Pancreas (tissue), 10 donors: ENCODE data around the gene LRRC10B. TPM values are rescaled to one million over a fixed set of nuclear protein-coding genes. Genes with fewer than 3 reads are reported as not detected.

Experiments used
- ATAC-seq, 4 donors: fragments of 200-7000 bp; cut with Tn5 transposase; one replicate each; pipeline versions ENCODE4 v1.8.0 to v1.9.1; 2020; ENCODE audit warnings: mild to moderate bottlenecking in 4 of 4, moderate library complexity in 4 of 4
- DNase-seq, 6 donors: peaks; one replicate each; pipeline ENCODE4 v3.0.0-alpha.2; 2020
- FAIRE-seq: peaks from 2 replicates; lab custom pipeline; 2012; peaks lifted over from hg19 to GRCh38; lab: Jason Lieb, UNC
- H3K27ac ChIP-seq, 4 donors: fragments of 200-600 bp; sonication (generic); 1 replicate in 3 of 4; 2 replicates in 1 of 4; pipeline versions ENCODE4 v1.5.0 to v1.8.0; 2020
- H3K27me3 ChIP-seq, 4 donors: fragments of 200-600 bp; one replicate each; pipeline ENCODE4 v1.8.0; 2021
- H3K36me3 ChIP-seq, 3 donors: fragments of 200-600 bp; sonication (generic) in 1 of 3; one replicate each; pipeline versions ENCODE4 v1.5.0 to v1.8.0; 2020 to 2021
- H3K4me1 ChIP-seq, 3 donors: fragments of 200-600 bp; one replicate each; pipeline ENCODE4 v1.8.0; 2021
- H3K4me3 ChIP-seq, 4 donors: fragments of 200-600 bp; sonication (generic) in 2 of 4; one replicate each; pipeline versions ENCODE4 v1.5.0 to v1.8.0; 2020 to 2021
- H3K9me3 ChIP-seq, 4 donors: fragments of 200-600 bp; one replicate each; pipeline ENCODE4 v1.8.0; 2021
- CTCF ChIP-seq, 4 donors: fragments of 200-600 bp; sonication (generic) in 3 of 4; IDR thresholded peaks; one replicate each; pipeline versions ENCODE4 v1.5.0 to v1.8.0; 2021; ENCODE audit warnings: antibody characterized with exemption in 4 of 4
- WGBS, 2 donors: extraction: QIAGEN DNeasy Blood & Tissue Kit; methylation state at CpG; one replicate each; pipeline ENCODE4 v1.1.7; 2013; 5-methylcytosine and 5-hydroxymethylcytosine counted together
- intact Hi-C, 3 donors: fragments of 100-400 bp; cut with DNase I; formaldehyde crosslinking; loops; one replicate each; pipeline versions ENCODE4 v1.11.1 to v1.14.2; 2022
- polyA plus RNA-seq, 2 donors: library from polyadenylated mRNA; stranded (reverse); fragments of 200-250 nt; gene quantifications; one replicate each; pipeline ENCODE4 v1.2.3, GENCODE V29; 2013
- total RNA-seq, 6 donors: library from RNA; stranded (reverse); fragmentation: NEBNext Ultra II Directional in 4 of 6; extraction: Animal tissue kit (Norgen Biotek cat#: 25700) in 4 of 6; gene quantifications; one replicate each; pipeline versions ENCODE4 v1.2.1 to v1.2.4, GENCODE V29; 2021 to 2023
- donor health status: healthy with polysubstance abuse.
- donor health status: DM: no; HTN: no; CAD: no; lungs with moderate emphysema.
- donor health status: DM: no; HTN: no; CAD: no.
- donor health status: control.
- donor health status: control.
- donor health status: Bipolar disorder and iron deficiency.
- donor health status: DM: yes; HTN: yes; CAD: no.
- donor health status: DM: no; HTN: no; CAD: no.
- donor health status: DM: no; HTN: no; CAD: no.
- donor health status: DM: yes; HTN: yes; CAD: no.

The LRRC10B gene
- total and polyA plus RNA-seq, 8 donors = 0.28 to 10.2 (median 1.2) TPM

GRCh38 chr11:61485080-61485479 lies 23.5 kb upstream of the LRRC10B start:
- no peaks in the 10 kb centered on the region for H3K27me3 ChIP-seq
- no peak overlapping the region for H3K4me3 ChIP-seq
- no peak for TF ChIP-seq CTCF (IDR thresholded peaks at IDR 0.05)
- intact Hi-C loops = no loop called here
- 88 to 93% methylated on average over 10 to 11 of the region's 11 CpGs for whole genome bisulfite sequencing, 2 donors
- DNase-seq (peak in 1 of 6 donors; percentile 23), ATAC-seq (no peak), FAIRE-seq (no peak)
- no peak overlapping the region for H3K27ac ChIP-seq
- H3K4me1 ChIP-seq = no peaks in the 10 kb centered on the region
- H3K36me3 ChIP-seq = no peaks in the 10 kb centered on the region
- no peaks in the 10 kb centered on the region for H3K9me3 ChIP-seq

- DNase-seq (no peak), ATAC-seq (no peak), FAIRE-seq (no peak)
- no peak for TF ChIP-seq CTCF (IDR thresholded peaks at IDR 0.05)
- Histone ChIP-seq H3K9me3 (no peaks in the 10 kb centered on the region), H3K4me1 (no peaks in the 10 kb centered on the region), H3K27ac (no peak overlapping the region), H3K27me3 (no peaks in the 10 kb centered on the region), H3K36me3 (no peaks in the 10 kb centered on the region), H3K4me3 (no peak overlapping the region)
- intact Hi-C loops = no loop called here
- WGBS, 2 donors = 89 to 97% methylated on average over 4 to 6 of the region's 6 CpGs
Measured at GRCh38 chr11:61486011-61486620, 22.4 kb upstream of the LRRC10B start.

- no peak overlapping the region for H3K27ac ChIP-seq
- TF ChIP-seq CTCF (IDR thresholded peaks at IDR 0.05) = no peak
- ATAC-seq (no peak), FAIRE-seq (no peak), DNase-seq (no peak)
- WGBS, 2 donors = 87 to 94% methylated on average over 5 of the region's 5 CpGs
- H3K4me3 ChIP-seq = no peak overlapping the region
- no peaks in the 10 kb centered on the region for H3K27me3 ChIP-seq
- H3K9me3 ChIP-seq = no peaks in the 10 kb centered on the region
- no peaks in the 10 kb centered on the region for H3K4me1 ChIP-seq
- intact Hi-C loops = no loop called here
- H3K36me3 ChIP-seq = no peaks in the 10 kb centered on the region
Measured at GRCh38 chr11:61486779-61487178, 21.8 kb upstream of the LRRC10B start.

GRCh38 chr11:61487342-61488025 lies 21.1 kb upstream of the LRRC10B start:
- Histone ChIP-seq H3K4me3 (no peak overlapping the region), H3K27me3 (no peaks in the 10 kb centered on the region), H3K27ac (no peak overlapping the region), H3K4me1 (no peaks in the 10 kb centered on the region), H3K9me3 (no peaks in the 10 kb centered on the region), H3K36me3 (no peaks in the 10 kb centered on the region)
- intact Hi-C loops = no loop called here
- TF ChIP-seq CTCF (IDR thresholded peaks at IDR 0.05) = no peak
- FAIRE-seq (no peak), ATAC-seq (no peak), DNase-seq (no peak)
- WGBS, 2 donors = 96 to 100% methylated on average over 4 of the region's 4 CpGs
